Neural progenitor cell (in vitro differentiated cells): ENCODE data around the gene OTUD1.

Experiments
- EZH2 ChIP-seq: fragments of 200-600 bp; sonication (generic); IDR thresholded peaks from 2 replicates; pipeline ENCODE4 v1.6.1; 2017; ENCODE audit warnings: antibody characterized with exemption, mild to moderate bottlenecking, moderate library complexity
- EZH2phosphoT487 ChIP-seq: fragments of 200-600 bp; sonication (generic); IDR thresholded peaks from 2 replicates; pipeline ENCODE4 v1.6.1; 2017; ENCODE audit warnings: antibody characterized with exemption
- TF ChIP-seq, protein P1 (sequence below): fragments of 200-600 bp; sonication (generic); IDR thresholded peaks from 2 replicates; pipeline ENCODE4 v1.5.1; 2017; ENCODE audit warnings: antibody characterized with exemption, mild to moderate bottlenecking

DNA sequence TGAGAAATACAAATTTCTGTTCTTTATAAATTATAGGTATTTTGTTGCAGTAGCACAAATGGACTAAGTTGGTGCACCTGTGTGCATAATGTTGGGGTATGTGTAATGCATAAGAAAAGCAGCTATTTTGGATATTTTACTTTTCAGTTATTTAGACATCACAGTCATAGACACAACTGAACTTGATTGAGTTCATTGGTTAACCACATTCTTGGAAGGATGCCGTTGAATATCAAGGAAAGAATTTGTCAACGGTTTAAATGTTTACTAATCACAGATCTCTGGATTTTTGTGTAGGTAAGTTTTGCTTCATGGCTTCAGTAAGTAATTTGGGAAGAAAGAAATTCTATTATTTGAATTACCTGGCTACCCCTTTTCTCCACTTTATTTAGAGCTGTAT is 4.1 kb downstream of the OTUD1 start:
- TF ChIP-seq, protein P1, sequence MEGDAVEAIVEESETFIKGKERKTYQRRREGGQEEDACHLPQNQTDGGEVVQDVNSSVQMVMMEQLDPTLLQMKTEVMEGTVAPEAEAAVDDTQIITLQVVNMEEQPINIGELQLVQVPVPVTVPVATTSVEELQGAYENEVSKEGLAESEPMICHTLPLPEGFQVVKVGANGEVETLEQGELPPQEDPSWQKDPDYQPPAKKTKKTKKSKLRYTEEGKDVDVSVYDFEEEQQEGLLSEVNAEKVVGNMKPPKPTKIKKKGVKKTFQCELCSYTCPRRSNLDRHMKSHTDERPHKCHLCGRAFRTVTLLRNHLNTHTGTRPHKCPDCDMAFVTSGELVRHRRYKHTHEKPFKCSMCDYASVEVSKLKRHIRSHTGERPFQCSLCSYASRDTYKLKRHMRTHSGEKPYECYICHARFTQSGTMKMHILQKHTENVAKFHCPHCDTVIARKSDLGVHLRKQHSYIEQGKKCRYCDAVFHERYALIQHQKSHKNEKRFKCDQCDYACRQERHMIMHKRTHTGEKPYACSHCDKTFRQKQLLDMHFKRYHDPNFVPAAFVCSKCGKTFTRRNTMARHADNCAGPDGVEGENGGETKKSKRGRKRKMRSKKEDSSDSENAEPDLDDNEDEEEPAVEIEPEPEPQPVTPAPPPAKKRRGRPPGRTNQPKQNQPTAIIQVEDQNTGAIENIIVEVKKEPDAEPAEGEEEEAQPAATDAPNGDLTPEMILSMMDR, result no peak
- TF ChIP-seq EZH2phosphoT487 (no peak), EZH2 (no peak)
